NT2/D1 (cell line): ENCODE data around the gene KLHL1.
"Not testable (repeated sequence)": the region's sequence is repeated elsewhere in the genome, so short reads cannot be mapped to it uniquely, and the experiment has no call there.

Experiments
- DNase-seq: peaks from one replicate; pipeline ENCODE4 v3.0.0-alpha.2; 2011; ENCODE audit warnings: low read depth, low spot score
- H3K27me3 ChIP-seq: 2 replicates; pipeline ENCODE4 v1.6.0; 2011; ENCODE audit warnings: mild to moderate bottlenecking; ENCODE audit not compliant: insufficient read length, insufficient read depth
- H3K36me3 ChIP-seq: 2 replicates; pipeline ENCODE4 v1.6.1; 2011; ENCODE audit warnings: mild to moderate bottlenecking, low read length, mixed read lengths; ENCODE audit not compliant: insufficient read depth, insufficient read length
- H3K4me1 ChIP-seq: 2 replicates; pipeline ENCODE4 v1.5.1; 2011; ENCODE audit not compliant: insufficient read depth, insufficient read length
- H3K4me3 ChIP-seq: 2 replicates; pipeline ENCODE4 v1.5.1; 2011; ENCODE audit warnings: low read depth; ENCODE audit not compliant: insufficient read length
- H3K9ac ChIP-seq: 2 replicates; pipeline ENCODE4 v1.6.0; 2011; ENCODE audit warnings: low read depth; ENCODE audit not compliant: insufficient read length
- H3K9me3 ChIP-seq: 2 replicates; pipeline ENCODE4 v1.5.1; 2011; ENCODE audit warnings: mild to moderate bottlenecking, low read length; ENCODE audit not compliant: insufficient read depth
- SUZ12 ChIP-seq: IDR thresholded peaks from 2 replicates; pipeline ENCODE4 v1.6.1; 2011; ENCODE audit not compliant: insufficient read length, insufficient read depth; ENCODE audit errors: extremely low read depth
- YY1 ChIP-seq: IDR thresholded peaks from 2 replicates; pipeline ENCODE4 v1.6.1; 2011; ENCODE audit not compliant: insufficient read length, insufficient read depth
- ZNF274 ChIP-seq: IDR thresholded peaks from 2 replicates; pipeline ENCODE4 v1.6.1; 2011; ENCODE audit warnings: mild to moderate bottlenecking, low read depth, low read length

Gene KLHL1, protein sequence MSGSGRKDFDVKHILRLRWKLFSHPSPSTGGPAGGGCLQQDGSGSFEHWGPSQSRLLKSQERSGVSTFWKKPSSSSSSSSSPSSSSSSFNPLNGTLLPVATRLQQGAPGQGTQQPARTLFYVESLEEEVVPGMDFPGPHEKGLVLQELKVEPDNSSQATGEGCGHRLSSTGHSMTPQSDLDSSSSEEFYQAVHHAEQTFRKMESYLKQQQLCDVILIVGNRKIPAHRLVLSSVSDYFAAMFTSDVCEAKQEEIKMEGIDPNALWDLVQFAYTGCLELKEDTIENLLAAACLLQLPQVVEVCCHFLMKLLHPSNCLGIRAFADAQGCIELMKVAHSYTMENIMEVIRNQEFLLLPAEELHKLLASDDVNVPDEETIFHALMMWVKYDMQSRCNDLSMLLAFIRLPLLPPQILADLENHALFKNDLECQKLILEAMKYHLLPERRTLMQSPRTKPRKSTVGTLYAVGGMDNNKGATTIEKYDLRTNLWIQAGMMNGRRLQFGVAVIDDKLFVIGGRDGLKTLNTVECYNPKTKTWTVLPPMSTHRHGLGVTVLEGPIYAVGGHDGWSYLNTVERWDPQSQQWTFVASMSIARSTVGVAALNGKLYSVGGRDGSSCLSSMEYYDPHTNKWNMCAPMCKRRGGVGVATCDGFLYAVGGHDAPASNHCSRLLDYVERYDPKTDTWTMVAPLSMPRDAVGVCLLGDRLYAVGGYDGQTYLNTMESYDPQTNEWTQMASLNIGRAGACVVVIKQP

DNA sequence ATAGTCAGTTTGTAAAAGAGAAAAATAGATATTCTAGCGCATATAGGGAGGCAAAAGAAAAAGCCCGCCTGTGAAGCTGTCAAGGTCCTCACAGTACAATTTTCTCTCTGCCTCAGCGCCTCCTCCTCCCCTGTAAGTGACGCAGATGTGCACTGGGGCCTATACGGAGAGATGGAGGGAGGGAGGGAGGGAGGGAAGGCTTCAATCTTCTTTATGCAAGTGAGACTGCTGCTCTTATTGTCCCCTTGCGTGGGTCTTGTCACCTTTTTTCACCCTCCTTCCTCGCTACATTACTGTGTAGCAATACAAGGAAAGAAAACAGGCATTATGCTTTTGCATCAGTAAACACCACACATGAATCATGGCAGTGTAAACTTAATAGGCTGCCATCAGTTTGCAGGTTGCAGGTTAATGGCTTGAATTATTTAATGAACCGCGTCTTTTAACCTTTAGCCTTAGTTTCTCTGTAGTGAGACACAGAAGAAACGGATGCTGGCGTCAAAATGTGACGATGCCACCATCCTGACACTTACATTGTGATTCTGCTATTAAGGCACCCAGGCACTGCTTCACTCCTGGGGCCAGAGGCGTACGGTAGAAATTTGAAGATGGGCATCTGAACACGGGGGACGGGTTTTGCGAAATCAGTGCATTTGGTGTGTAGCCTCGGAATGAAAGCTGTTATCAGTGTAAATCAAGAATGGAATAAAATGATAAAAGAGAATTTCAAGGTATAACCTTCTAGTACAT lies at the start of gene KLHL1:
Gene KLHL1, minus strand, starts transcription at position 97 of the 750 bp plus-strand sequence. CDS start 753 bp downstream, outside the sequence.
- no peaks in the 10 kb centered on the region for H3K9me3 ChIP-seq
- H3K27me3 ChIP-seq: peaks cover 28% of the 10 kb centered on the region
- no peaks in the 10 kb centered on the region for H3K36me3 ChIP-seq
- H3K9ac ChIP-seq: no peak within 1 kb of the TSS
- no peak for DNase-seq
- no peaks in the 10 kb centered on the region for H3K4me1 ChIP-seq
- no peak for TF ChIP-seq YY1
- TF ChIP-seq SUZ12: no peak
- TF ChIP-seq ZNF274: no peak
- peak within 1 kb of the TSS; percentile 28 for H3K4me3 ChIP-seq

DNA sequence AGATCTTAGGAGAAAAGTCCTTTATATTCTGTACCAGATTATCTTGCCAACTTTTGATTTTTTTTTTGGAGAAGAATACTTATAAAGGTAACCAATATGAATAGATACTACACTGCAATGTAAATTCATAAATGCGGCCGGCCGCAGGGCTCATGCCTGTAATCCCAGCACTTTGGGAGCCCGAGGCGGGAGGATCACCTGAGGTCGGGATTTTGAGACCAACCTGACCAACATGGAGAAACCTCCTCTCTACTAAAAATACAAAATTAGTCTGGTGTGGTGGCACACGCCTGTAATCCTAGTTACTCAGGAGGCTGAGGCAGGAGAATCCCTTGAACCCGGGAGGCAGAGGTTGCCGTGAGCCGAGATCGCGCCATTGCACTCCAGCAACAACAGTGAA lies 34.4 kb upstream of the KLHL1 start:
- DNase-seq, H3K9ac ChIP-seq, H3K4me3 ChIP-seq: not testable (repeated sequence)

DNA sequence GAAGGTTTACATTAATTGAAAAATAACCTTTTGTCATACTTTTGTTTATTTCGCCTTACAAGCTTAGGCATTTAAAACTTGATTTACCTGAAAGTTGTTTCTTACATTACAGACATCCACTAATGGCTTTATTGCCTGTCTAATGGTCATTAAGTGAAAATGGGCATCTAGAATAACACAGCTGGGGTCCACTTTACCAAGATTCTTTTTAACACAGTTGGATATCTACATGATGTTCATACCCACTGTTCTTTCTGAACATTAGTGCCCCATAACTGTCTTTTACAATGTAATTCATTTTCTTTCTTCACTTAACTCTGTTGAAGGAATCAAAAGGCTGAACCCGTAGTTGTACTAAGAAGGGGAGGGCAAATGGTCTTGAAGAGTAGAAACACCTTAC lies 19.8 kb upstream of the KLHL1 start:
- H3K4me3 ChIP-seq: no peak overlapping the region
- no peaks in the 10 kb centered on the region for H3K27me3 ChIP-seq
- DNase-seq: no peak
- no peak for TF ChIP-seq SUZ12
- TF ChIP-seq YY1: no peak
- no peak for TF ChIP-seq ZNF274
- no peaks in the 10 kb centered on the region for H3K4me1 ChIP-seq
- H3K36me3 ChIP-seq: no peaks in the 10 kb centered on the region
- H3K9ac ChIP-seq: no peak overlapping the region
- no peaks in the 10 kb centered on the region for H3K9me3 ChIP-seq

More for the DNA sequence above, 34.4 kb upstream of the KLHL1 start:
- H3K4me1 ChIP-seq, H3K9me3 ChIP-seq, H3K36me3 ChIP-seq, H3K27me3 ChIP-seq: not testable (repeated sequence)

DNA sequence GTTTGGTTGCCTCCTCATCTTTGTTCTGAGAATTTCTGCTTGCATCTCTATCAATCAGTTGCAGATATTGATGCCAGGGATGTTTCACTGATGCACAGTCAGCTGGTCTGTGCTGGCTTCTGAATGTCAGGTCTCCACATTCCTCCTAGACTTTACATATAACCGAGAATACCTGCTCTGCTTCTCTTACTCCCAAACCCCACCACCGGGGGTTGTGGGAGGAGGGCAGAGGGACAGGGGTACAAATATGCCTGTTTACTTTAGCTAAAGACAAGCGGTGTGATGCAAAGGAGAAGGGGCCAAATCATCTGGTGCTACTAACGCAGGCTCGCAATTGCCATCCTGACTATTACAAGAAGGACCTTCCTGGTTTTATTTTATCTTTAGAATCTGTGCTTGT lies 17.4 kb upstream of the KLHL1 start:
- H3K27me3 ChIP-seq: no peaks in the 10 kb centered on the region
- H3K4me1 ChIP-seq: no peaks in the 10 kb centered on the region
- no peak overlapping the region for H3K9ac ChIP-seq
- H3K4me3 ChIP-seq: no peak overlapping the region
- no peaks in the 10 kb centered on the region for H3K36me3 ChIP-seq
- no peak for TF ChIP-seq YY1
- TF ChIP-seq SUZ12: no peak
- TF ChIP-seq ZNF274: no peak
- DNase-seq: no peak
- H3K9me3 ChIP-seq: no peaks in the 10 kb centered on the region

DNA sequence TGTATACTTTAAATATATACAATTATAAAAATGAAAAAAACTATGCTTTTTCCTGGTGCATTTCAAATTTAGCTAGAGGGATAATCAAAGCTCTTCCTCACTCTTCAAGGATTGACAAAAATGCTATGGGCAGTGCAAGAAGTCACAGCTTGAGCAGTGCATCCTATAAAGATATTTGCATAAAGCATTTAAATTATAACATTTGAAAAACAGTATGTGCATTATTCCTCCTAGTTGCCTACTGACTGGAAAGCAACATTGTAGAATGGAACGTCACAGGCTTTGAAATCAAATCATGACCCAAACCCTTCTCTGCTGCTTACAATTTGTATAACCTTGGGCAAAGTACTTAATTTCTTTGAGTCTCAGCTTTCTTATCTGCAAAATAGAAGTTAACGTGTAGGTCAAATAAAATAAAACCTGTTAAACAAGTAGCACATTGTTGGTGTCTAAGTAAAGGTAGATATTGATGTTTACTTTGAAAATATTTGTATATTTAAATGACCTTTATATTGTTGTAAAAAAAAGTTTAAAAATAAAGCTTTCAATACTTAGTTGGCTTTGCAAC lies 9.2 kb upstream of the KLHL1 start:
- no peaks in the 10 kb centered on the region for H3K36me3 ChIP-seq

DNA sequence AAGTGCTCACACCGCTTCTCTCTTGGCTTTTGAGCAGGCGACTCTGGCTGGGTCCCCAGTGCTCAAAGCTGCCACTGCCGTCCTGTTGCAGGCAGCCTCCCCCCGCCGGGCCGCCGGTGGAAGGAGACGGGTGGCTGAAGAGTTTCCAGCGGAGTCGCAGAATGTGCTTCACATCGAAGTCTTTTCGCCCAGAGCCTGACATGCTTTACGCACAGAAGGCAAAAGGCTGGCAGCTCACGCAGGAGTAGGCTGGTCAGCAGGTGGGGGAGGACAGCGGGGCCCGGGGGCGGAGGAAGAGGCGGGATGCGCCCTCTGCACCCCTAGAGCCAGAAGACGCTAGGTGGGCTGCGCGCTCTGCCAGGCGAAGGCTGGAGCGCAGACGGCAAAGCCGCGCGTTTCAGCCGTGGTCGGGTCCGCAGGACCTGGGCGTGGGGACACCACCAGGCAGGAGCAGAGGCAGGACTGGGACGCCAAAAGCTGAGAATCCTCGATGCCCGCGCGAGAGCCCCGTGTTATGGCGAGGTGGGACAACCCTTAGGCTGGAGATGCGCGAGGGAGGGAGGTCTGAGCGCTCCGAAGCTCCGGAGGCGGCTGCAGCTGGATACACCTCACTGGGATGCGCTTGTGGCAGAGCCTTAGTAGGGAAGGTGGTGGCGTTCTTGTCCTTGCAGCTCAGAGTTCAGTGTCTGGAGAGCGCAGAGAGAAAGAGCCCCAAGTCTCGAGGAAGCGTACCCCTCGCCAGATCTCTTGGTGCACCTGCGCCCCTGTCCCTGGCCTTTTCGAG lies 562 bp downstream of the KLHL1 start, which contains the start of gene ATXN8OS:
Gene ATXN8OS, plus strand, starts transcription at position 329 of the 784 bp plus-strand sequence.
- DNase-seq: no peak

More for the DNA sequence above, 9.2 kb upstream of the KLHL1 start:
- Histone ChIP-seq H3K9ac (no peak overlapping the region), H3K9me3 (no peaks in the 10 kb centered on the region), H3K27me3 (no peaks in the 10 kb centered on the region), H3K4me1 (no peaks in the 10 kb centered on the region), H3K4me3 (no peak overlapping the region)
- no peak for DNase-seq
- TF ChIP-seq YY1 (no peak), SUZ12 (no peak), ZNF274 (no peak)

More for the DNA sequence above, 562 bp downstream of the KLHL1 start, which contains the start of gene ATXN8OS:
- Histone ChIP-seq H3K9ac (no peak within 1 kb of the TSS), H3K36me3 (no peaks in the 10 kb centered on the region), H3K27me3 (peaks cover 28% of the 10 kb centered on the region), H3K9me3 (no peaks in the 10 kb centered on the region), H3K4me1 (no peaks in the 10 kb centered on the region), H3K4me3 (peak within 1 kb of the TSS; percentile 28)
- TF ChIP-seq YY1: no peak
- TF ChIP-seq SUZ12: no peak
- no peak for TF ChIP-seq ZNF274
